SHP77 (cell line): Measurements from ENCODE around the gene FBXL17.
"Not testable (repeated sequence)": the region's sequence is repeated elsewhere in the genome, so short reads cannot be mapped to it uniquely, and the experiment has no call there.

Experiments
- DNase-seq, 2 experiments: peaks; one replicate each; lab custom pipeline; 2025; lab: John Stamatoyannopoulos, UW

The FBXL17 gene

GRCh38 chr5:108164574-108164973 lies 217.3 kb downstream of the FBXL17 start:
- DNase-seq = no peak

- DNase-seq = not testable (repeated sequence)
Observed at GRCh38 chr5:108152854-108153253, 229.0 kb downstream of the FBXL17 start.

GRCh38 chr5:108149369-108149768 lies 232.5 kb downstream of the FBXL17 start:
- no peak for DNase-seq

- peak in 1 of 2 experiments; percentile 25 for DNase-seq
Observed at GRCh38 chr5:108148715-108149139, 233.2 kb downstream of the FBXL17 start.

GRCh38 chr5:108146222-108146621 lies 235.7 kb downstream of the FBXL17 start:
- DNase-seq = no peak

- no peak for DNase-seq
Observed at GRCh38 chr5:108145351-108145750, 236.5 kb downstream of the FBXL17 start.

- DNase-seq = no peak
Observed at GRCh38 chr5:108144332-108144731, 237.6 kb downstream of the FBXL17 start.

- DNase-seq = no peak
Observed at GRCh38 chr5:108143581-108143980, 238.3 kb downstream of the FBXL17 start.

- no peak for DNase-seq
Observed at GRCh38 chr5:108141676-108142075, 240.2 kb downstream of the FBXL17 start.

- DNase-seq = no peak
Observed at GRCh38 chr5:108136493-108136892, 245.4 kb downstream of the FBXL17 start.

GRCh38 chr5:108129129-108129528 lies 252.8 kb downstream of the FBXL17 start:
- no peak for DNase-seq

- no peak for DNase-seq
Observed at GRCh38 chr5:108125771-108126511, 256.0 kb downstream of the FBXL17 start.

GRCh38 chr5:108124596-108124995 lies 257.3 kb downstream of the FBXL17 start:
- DNase-seq = no peak

GRCh38 chr5:108122702-108123101 lies 259.2 kb downstream of the FBXL17 start:
- no peak for DNase-seq

GRCh38 chr5:108118813-108119514 lies 262.9 kb downstream of the FBXL17 start:
- no peak for DNase-seq

- no peak for DNase-seq
Observed at GRCh38 chr5:108115673-108116072, 266.2 kb downstream of the FBXL17 start.

- DNase-seq = no peak
Observed at GRCh38 chr5:108113950-108114349, 267.9 kb downstream of the FBXL17 start.

- DNase-seq = peak; percentile 16 to 40
Observed at GRCh38 chr5:108111736-108112135, 270.2 kb downstream of the FBXL17 start.

- no peak for DNase-seq
Observed at GRCh38 chr5:108109059-108109458, 272.8 kb downstream of the FBXL17 start.

- DNase-seq = no peak
Observed at GRCh38 chr5:108104448-108104847, 277.4 kb downstream of the FBXL17 start.

GRCh38 chr5:108102463-108102862 lies 279.4 kb downstream of the FBXL17 start:
- DNase-seq = no peak

GRCh38 chr5:108101821-108102220 lies 280.1 kb downstream of the FBXL17 start:
- no peak for DNase-seq

GRCh38 chr5:108101130-108101529 lies 280.8 kb downstream of the FBXL17 start:
- DNase-seq = no peak
